HepG2 (cell line): ENCODE data around the gene FJX1. TPM values are rescaled to one million over a fixed set of nuclear protein-coding genes. Genes with fewer than 3 reads are reported as not detected.

Source experiments
- ATAC-seq: fragments of 200-7000 bp; cut with Tn5 transposase; 3 replicates; pipeline ENCODE4 v1.9.1; 2020; ENCODE audit warnings: mild to moderate bottlenecking, moderate library complexity
- Bru-seq: library from RNA; stranded (reverse); fragments of 400-500 nt; gene quantifications from one replicate; lab custom pipeline; 2021; lab: Mats Ljungman, UMichigan
- BruChase-seq, 2 experiments: library from RNA; stranded (reverse); fragments of 400-500 nt; gene quantifications; one replicate each; lab custom pipeline; 2021; lab: Mats Ljungman, UMichigan
- BruUV-seq: library from RNA; stranded (reverse); fragments of 400-500 nt; replicated peaks from 2 replicates; lab custom pipeline; 2021; lab: Mats Ljungman, UMichigan
- CTCF ChIA-PET: fragments of 300-600 bp; formaldehyde crosslinking; extraction: SDS; loops from one replicate; lab custom pipeline; 2021; ENCODE audit warnings: low total read pairs, inconsistent platforms, low intra/inter-chr PET ratio; lab: Yijun Ruan, JAX
- POLR2A ChIA-PET: fragments of 350-600 bp; sonication (Branson Sonifier 250); formaldehyde crosslinking; loops from one replicate; lab custom pipeline; 2020; ENCODE audit warnings: antibody characterized with exemption, inconsistent platforms; lab: Yijun Ruan, JAX
- DNase-seq: peaks from one replicate; pipeline ENCODE4 v3.0.0-alpha.2; 2015; ENCODE audit warnings: low spot score
- FAIRE-seq: peaks from 3 replicates; lab custom pipeline; 2011; peaks lifted over from hg19 to GRCh38; lab: Jason Lieb, UNC
- H2AFZ ChIP-seq: one replicate; pipeline ENCODE4 v1.6.1; 2011; ENCODE audit warnings: low read length, inconsistent platforms
- H3K27ac ChIP-seq: fragments of 300-600 bp; 3 replicates; pipeline ENCODE4 v1.8.0; 2011; ENCODE audit warnings: mixed run types, mild to moderate bottlenecking, mixed read lengths, low read length, inconsistent platforms; ENCODE audit not compliant: insufficient read depth; ENCODE audit errors: extremely low read length
- H3K27me3 ChIP-seq, 2 experiments: fragments of 200-600 bp in 1 of 2; 2 replicates in 1 of 2; 3 replicates in 1 of 2; pipeline versions ENCODE4 v1.6.0 to v1.8.0; 2011; ENCODE audit warnings: low read length in 2 of 2, mild to moderate bottlenecking in 2 of 2, moderate library complexity in 2 of 2, inconsistent platforms in 1 of 2; ENCODE audit not compliant: insufficient read depth in 2 of 2, control insufficient read depth in 1 of 2
- H3K36me3 ChIP-seq, 2 experiments: fragments of 200-600 bp in 1 of 2; replicated peaks in 1 of 2; 2 replicates in 1 of 2; 3 replicates in 1 of 2; pipeline versions ENCODE4 v1.5.1 to v1.8.0; 2011; ENCODE audit warnings: low read length in 2 of 2, inconsistent platforms in 1 of 2; ENCODE audit not compliant: insufficient read depth in 2 of 2, control insufficient read depth in 1 of 2
- H3K4me1 ChIP-seq: 2 replicates; pipeline ENCODE4 v1.5.1; 2012; ENCODE audit warnings: low read length, inconsistent platforms; ENCODE audit not compliant: insufficient read depth
- H3K4me2 ChIP-seq: 2 replicates; pipeline ENCODE4 v1.6.0; 2011; ENCODE audit warnings: low read depth, low read length, inconsistent platforms
- H3K4me3 ChIP-seq, 3 experiments: fragments of 200-600 bp in 1 of 3; sonication (generic), shearing (Covaris generic) in 1 of 3; replicated peaks in 1 of 3; 2 replicates each; pipeline ENCODE4 v1.5.1; 2011 to 2016; ENCODE audit warnings: low read length in 3 of 3, inconsistent platforms in 2 of 3, low read depth in 2 of 3, mild to moderate bottlenecking in 2 of 3, control low read depth in 1 of 3, mixed read lengths in 1 of 3; ENCODE audit not compliant: insufficient read depth in 1 of 3
- H3K79me2 ChIP-seq: one replicate; pipeline ENCODE4 v1.6.1; 2011; ENCODE audit warnings: low read length, inconsistent platforms; ENCODE audit not compliant: insufficient read depth
- H3K9ac ChIP-seq: 2 replicates; pipeline ENCODE4 v1.6.0; 2011; ENCODE audit warnings: mild to moderate bottlenecking, low read depth, low read length, inconsistent platforms; ENCODE audit not compliant: insufficient read depth
- H3K9me3 ChIP-seq: 2 replicates; pipeline ENCODE4 v1.5.1; 2012; ENCODE audit warnings: mild to moderate bottlenecking, low read length
- H4K20me1 ChIP-seq: 2 replicates; pipeline ENCODE4 v1.6.0; 2011; ENCODE audit warnings: inconsistent platforms, mild to moderate bottlenecking, low read length, moderate library complexity; ENCODE audit not compliant: insufficient read depth
- BHLHE40 ChIP-seq: IDR thresholded peaks from 2 replicates; pipeline ENCODE4 v1.6.1; 2011; ENCODE audit warnings: low read length, improper control_type of control experiment
- BORCS8-MEF2B ChIP-seq: sonication (generic); formaldehyde crosslinking; IDR thresholded peaks from 2 replicates; pipeline ENCODE4 v1.8.0; 2022; ENCODE audit warnings: mild to moderate bottlenecking, missing genetic modification reagents
- FOSL2 ChIP-seq: sonication (generic); formaldehyde crosslinking; IDR thresholded peaks from 2 replicates; pipeline ENCODE4 v1.4.0; 2020; ENCODE audit warnings: missing genetic modification reagents
- GABPB1 ChIP-seq: IDR thresholded peaks from 2 replicates; pipeline ENCODE4 v1.6.1; 2016; ENCODE audit warnings: mild to moderate bottlenecking, missing genetic modification reagents, moderate library complexity, missing compliant biosample characterization
- GMEB1 ChIP-seq: sonication (generic); formaldehyde crosslinking; IDR thresholded peaks from 2 replicates; pipeline ENCODE4 v1.5.1; 2020; ENCODE audit warnings: missing genetic modification reagents, mild to moderate bottlenecking, borderline replicate concordance
- PATZ1 ChIP-seq: sonication (generic); formaldehyde crosslinking; IDR thresholded peaks from 2 replicates; pipeline ENCODE4 v1.4.0; 2020; ENCODE audit warnings: missing genetic modification reagents
- ZEB1 ChIP-seq: IDR thresholded peaks from 2 replicates; pipeline ENCODE4 v1.6.1; 2012; ENCODE audit warnings: mild to moderate bottlenecking, low read depth, inconsistent platforms; ENCODE audit not compliant: insufficient replicate concordance
- ZNF34 ChIP-seq: sonication (generic); formaldehyde crosslinking; IDR thresholded peaks from 2 replicates; pipeline ENCODE4 v1.4.0; 2020; ENCODE audit warnings: mild to moderate bottlenecking, missing genetic modification reagents, borderline replicate concordance
- ZNF414 ChIP-seq: sonication (generic); formaldehyde crosslinking; IDR thresholded peaks from 2 replicates; pipeline ENCODE4 v1.5.0; 2020; ENCODE audit warnings: missing genetic modification reagents
- ZNF691 ChIP-seq: sonication (generic); formaldehyde crosslinking; IDR thresholded peaks from 2 replicates; pipeline ENCODE4 v1.4.0; 2020; ENCODE audit warnings: missing genetic modification reagents, low read depth, mild to moderate bottlenecking, borderline replicate concordance
- WGBS: methylation state at CpG from one replicate; pipeline ENCODE4 v1.1.6; 2017; ENCODE audit warnings: low lambda C conversion rate; 5-methylcytosine and 5-hydroxymethylcytosine counted together
- in situ Hi-C: cut with HindIII; loops from 2 replicates; pipeline ENCODE4 v1.10.0; 2017; ENCODE audit warnings: low pct_unique_long_range_greater_than_20kb; ENCODE audit not compliant: extremely low pct_ligation_motif_present
- intact Hi-C: fragments of 100-400 bp; cut with micrococcal nuclease; formaldehyde crosslinking; loops from one replicate; pipeline ENCODE4 v1.10.0; 2022; ENCODE audit not compliant: unreplicated experiment
- long read RNA-seq, 2 experiments: library from RNA in 1 of 2; library from polyadenylated mRNA in 1 of 2; stranded (forward) in 1 of 2; unstranded in 1 of 2; transcript quantifications; one replicate each; pipeline ENCODE4 v2.0.0, GENCODE V29; 2019 to 2022
- polyA minus RNA-seq, 3 experiments: library from RNA; depleted of rRNA, polyadenylated mRNA; stranded (reverse); fragments of >200 nt; gene quantifications; 2 replicates each; pipeline ENCODE4 v1.2.3, GENCODE V29; 2011; ENCODE audit warnings: low replicate concordance in 1 of 3
- polyA plus RNA-seq, 8 experiments: library from polyadenylated mRNA; depleted of rRNA in 3 of 8; stranded (reverse) in 7 of 8; unstranded in 1 of 8; fragments of >200 nt; fragmentation: Illumina TruSeq in 4 of 8; extraction: Trizol in 4 of 8; gene quantifications; 2 replicates each; pipeline versions ENCODE4 v1.2.1 to v1.2.3, GENCODE V29; 2011 to 2016; ENCODE audit warnings: low read depth in 4 of 8, missing spikeins in 1 of 8, mixed read lengths in 1 of 8; ENCODE audit not compliant: insufficient read depth in 1 of 8
- total RNA-seq, 5 experiments: library from RNA; depleted of rRNA; stranded (reverse); fragments of >200 nt; fragmentation: Illumina TruSeq; extraction: Trizol; gene quantifications; 2 replicates each; pipeline ENCODE4 v1.2.3, GENCODE V29; 2016; ENCODE audit warnings: low read depth in 1 of 5

The FJX1 gene
- total RNA-seq (2016; rRNA removed; fragmentation: Illumina TruSeq; extraction: Trizol) (0.44 and 0.82 TPM in 2 replicates), polyA plus RNA-seq (2011; rRNA removed) (0.10 and 0.40 TPM in 2 replicates), polyA minus RNA-seq (2011; rRNA and poly(A)+ RNA removed; ENCODE audit: low replicate concordance) (0.38 and 4.6 TPM in 2 replicates), Bru-seq, nascent RNA (percentile 27 among the genes with signal in this experiment), BruChase-seq, experiment 1, labeled RNA remaining after a 6-hour chase (percentile 28 among the genes with signal in this experiment), BruChase-seq, experiment 2, labeled RNA remaining after a 2-hour chase (percentile 48 among the genes with signal in this experiment)
- 0.10 and 0.26 TPM in 2 replicates for total RNA-seq (2016; cell fraction: cytosol; rRNA removed; fragmentation: Illumina TruSeq; extraction: Trizol; ENCODE audit: low read depth)
- 0.42 and 0.91 TPM in 2 replicates for total RNA-seq (2016; cell fraction: insoluble cytoplasmic fraction; rRNA removed; fragmentation: Illumina TruSeq; extraction: Trizol)
- total RNA-seq (2016; cell fraction: membrane; rRNA removed; fragmentation: Illumina TruSeq; extraction: Trizol) = 0.37 and 0.38 TPM in 2 replicates
- 0.53 and 0.71 TPM in 2 replicates for total RNA-seq (2016; cell fraction: nucleus; rRNA removed; fragmentation: Illumina TruSeq; extraction: Trizol)
- polyA plus RNA-seq (2011; cell fraction: cytosol; rRNA removed) = 0.19 and 0.25 TPM in 2 replicates
- polyA plus RNA-seq (2011; cell fraction: nucleus; rRNA removed) = 0.36 and 0.39 TPM in 2 replicates
- 0.11 and 0.40 TPM in 2 replicates for polyA plus RNA-seq (2012)
- polyA plus RNA-seq (2016; cell fraction: cytosol; fragmentation: Illumina TruSeq; extraction: Trizol; ENCODE audit: low read depth) = 0.05 TPM in 1 of 2 replicates, not detected in the other
- polyA plus RNA-seq (2016; cell fraction: insoluble cytoplasmic fraction; fragmentation: Illumina TruSeq; extraction: Trizol; ENCODE audit: low read depth) = 0.43 and 0.65 TPM in 2 replicates
- 0.24 and 0.30 TPM in 2 replicates for polyA plus RNA-seq (2016; cell fraction: membrane; fragmentation: Illumina TruSeq; extraction: Trizol; ENCODE audit: low read depth)
- 0.75 and 1.6 TPM in 2 replicates for polyA plus RNA-seq (2016; cell fraction: nucleus; fragmentation: Illumina TruSeq; extraction: Trizol; ENCODE audit: insufficient read depth, low read depth)
- polyA minus RNA-seq (2011; cell fraction: cytosol; rRNA and poly(A)+ RNA removed) = 0.44 TPM in 1 of 2 replicates, not detected in the other
- polyA minus RNA-seq (2011; cell fraction: nucleus; rRNA and poly(A)+ RNA removed) = 0.25 and 0.26 TPM in 2 replicates
- long read RNA-seq, experiment 1 = 0 reads
- long read RNA-seq, experiment 2, transcript FJX1-201 (1 exons, 2,450 nt) = major isoform, 10 of 10 reads
- long read RNA-seq, experiment 2, partial matches to known transcripts = 0 of 10 reads
- long read RNA-seq, experiment 2, other reads (novel, unspliced or antisense) = 0 of 10 reads

GRCh38 chr11:35617687-35618496 lies at the start of gene FJX1:
TSS of gene FJX1 (plus strand) at chr11:35618460. CDS start at chr11:35618637, 177 bp downstream.
- in situ Hi-C loops = loop anchor here (5.0 to 25.0 kb wide), 4 partner anchors 204 to 869 kb away; no protein-coding TSS in a partner anchor
- Histone ChIP-seq H3K79me2 (no peaks in the 10 kb centered on the region), H3K4me1 (peaks cover 7% of the 10 kb centered on the region; the same call in 1 of the 2 replicates), H4K20me1 (no peaks in the 10 kb centered on the region), H2AFZ (peak within 1 kb of the TSS; percentile 6), H3K9ac (peak within 1 kb of the TSS; percentile 38; the same call in 1 of the 2 replicates), H3K27me3 (peaks cover 1 to 31% of the 10 kb centered on the region in 2 experiments; a peak in 4 of 5 replicates), H3K9me3 (no peaks in the 10 kb centered on the region), H3K36me3 (no peaks in the 10 kb centered on the region), H3K4me2 (peak within 1 kb of the TSS; percentile 76), H3K4me3 (peak within 1 kb of the TSS; percentile 55 to 68 (median 60); a peak in 5 of 6 replicates), H3K27ac (no peak within 1 kb of the TSS)
- ChIA-PET POLR2A (no interaction called here), CTCF (interaction anchor here (1.0 to 2.7 kb wide), 2 partner anchors 514 to 648 kb away, joined by 6 to 11 read pairs; no protein-coding TSS in a partner anchor)
- WGBS = 12% methylated on average over 18 of the region's 57 CpGs
- FAIRE-seq (no peak), DNase-seq (peak; percentile 17), ATAC-seq (peak; percentile 63)
- intact Hi-C loops = loop anchor here (5.0 to 10.0 kb wide), 2 partner anchors 97 to 324 kb away; partner anchors contain the start of gene LDLRAD3
- no TSS peak for BruUV-seq
- TF ChIP-seq ZNF414 (CRISPR knock-in tag) = peak; percentile 29; the same call in 1 of the 2 replicates
- 0 out of 2 replicates have a peak, but pooled peaks have one; percentile 32 for TF ChIP-seq BORCS8-MEF2B
- no peak for TF ChIP-seq ZEB1
- TF ChIP-seq GABPB1 (CRISPR knock-in tag) = 0 out of 2 replicates have a peak, but pooled peaks have one; percentile 28
- 0 out of 2 replicates have a peak, but pooled peaks have one; percentile 33 for TF ChIP-seq FOSL2
- TF ChIP-seq ZNF691 (CRISPR knock-in tag) = no peak
- TF ChIP-seq GMEB1 (CRISPR knock-in tag) = no peak
- TF ChIP-seq BHLHE40 = peak; percentile 50
- TF ChIP-seq PATZ1 (CRISPR knock-in tag) = 0 out of 2 replicates have a peak, but pooled peaks have one; percentile 12
- TF ChIP-seq ZNF34 (CRISPR knock-in tag) = no peak
